ENCODE results near the gene LRRC1.

Gene LRRC1

GRCh38 chr6:53796791-53797190 lies 2.0 kb downstream of the LRRC1 start:
- Histone ChIP-seq H3K27me3 (ENCODE audit: insufficient read depth, insufficient read length) (peaks cover 45% of the 10 kb centered on the region), H3K4me1 (ENCODE audit: insufficient read depth, insufficient read length) (no peaks in the 10 kb centered on the region), H3K9ac (ENCODE audit: insufficient read length, low read depth) (no peak overlapping the region), H3K9me3 (ENCODE audit: insufficient read depth, low read length) (no peaks in the 10 kb centered on the region), H3K36me3 (ENCODE audit: insufficient read depth, insufficient read length, low read length) (no peaks in the 10 kb centered on the region), H3K4me3 (ENCODE audit: insufficient read length, low read depth) (no peak overlapping the region)
- TF ChIP-seq ZNF274 (IDR thresholded peaks at IDR 0.05; ENCODE audit: low read depth, low read length) (no peak), SUZ12 (IDR thresholded peaks at IDR 0.05; ENCODE audit: extremely low read depth, insufficient read depth, insufficient read length) (no peak), YY1 (IDR thresholded peaks at IDR 0.05; ENCODE audit: insufficient read depth, insufficient read length) (no peak)
- DNase-seq (ENCODE audit: low read depth, low spot score): no peak

- Histone ChIP-seq H3K27me3 (ENCODE audit: insufficient read depth, insufficient read length) (peaks cover 42% of the 10 kb centered on the region), H3K4me3 (ENCODE audit: insufficient read length, low read depth) (no peak overlapping the region), H3K9me3 (ENCODE audit: insufficient read depth, low read length) (no peaks in the 10 kb centered on the region), H3K36me3 (ENCODE audit: insufficient read depth, insufficient read length, low read length) (no peaks in the 10 kb centered on the region), H3K9ac (ENCODE audit: insufficient read length, low read depth) (no peak overlapping the region), H3K4me1 (ENCODE audit: insufficient read depth, insufficient read length) (no peaks in the 10 kb centered on the region)
- TF ChIP-seq ZNF274 (IDR thresholded peaks at IDR 0.05; ENCODE audit: low read depth, low read length): no peak
- no peak for TF ChIP-seq SUZ12 (IDR thresholded peaks at IDR 0.05; ENCODE audit: extremely low read depth, insufficient read depth, insufficient read length)
- no peak for TF ChIP-seq YY1 (IDR thresholded peaks at IDR 0.05; ENCODE audit: insufficient read depth, insufficient read length)
- no peak for DNase-seq (ENCODE audit: low read depth, low spot score)
Measured at GRCh38 chr6:53797304-53797703, 2.5 kb downstream of the LRRC1 start.

GRCh38 chr6:53799340-53799739 lies 4.5 kb downstream of the LRRC1 start:
- Histone ChIP-seq H3K9me3 (ENCODE audit: insufficient read depth, low read length) (no peaks in the 10 kb centered on the region), H3K4me3 (ENCODE audit: insufficient read length, low read depth) (no peak overlapping the region), H3K27me3 (ENCODE audit: insufficient read depth, insufficient read length) (peaks cover 28% of the 10 kb centered on the region), H3K36me3 (ENCODE audit: insufficient read depth, insufficient read length, low read length) (no peaks in the 10 kb centered on the region), H3K4me1 (ENCODE audit: insufficient read depth, insufficient read length) (no peaks in the 10 kb centered on the region), H3K9ac (ENCODE audit: insufficient read length, low read depth) (no peak overlapping the region)
- TF ChIP-seq YY1 (IDR thresholded peaks at IDR 0.05; ENCODE audit: insufficient read depth, insufficient read length): no peak
- no peak for TF ChIP-seq SUZ12 (IDR thresholded peaks at IDR 0.05; ENCODE audit: extremely low read depth, insufficient read depth, insufficient read length)
- no peak for TF ChIP-seq ZNF274 (IDR thresholded peaks at IDR 0.05; ENCODE audit: low read depth, low read length)
- no peak for DNase-seq (ENCODE audit: low read depth, low spot score)

- Histone ChIP-seq H3K4me3 (ENCODE audit: insufficient read length, low read depth) (no peak overlapping the region), H3K9me3 (ENCODE audit: insufficient read depth, low read length) (no peaks in the 10 kb centered on the region), H3K4me1 (ENCODE audit: insufficient read depth, insufficient read length) (no peaks in the 10 kb centered on the region), H3K9ac (ENCODE audit: insufficient read length, low read depth) (no peak overlapping the region), H3K27me3 (ENCODE audit: insufficient read depth, insufficient read length) (peaks cover 17% of the 10 kb centered on the region), H3K36me3 (ENCODE audit: insufficient read depth, insufficient read length, low read length) (no peaks in the 10 kb centered on the region)
- no peak for DNase-seq (ENCODE audit: low read depth, low spot score)
- TF ChIP-seq ZNF274 (IDR thresholded peaks at IDR 0.05; ENCODE audit: low read depth, low read length): no peak
- TF ChIP-seq YY1 (IDR thresholded peaks at IDR 0.05; ENCODE audit: insufficient read depth, insufficient read length): no peak
- no peak for TF ChIP-seq SUZ12 (IDR thresholded peaks at IDR 0.05; ENCODE audit: extremely low read depth, insufficient read depth, insufficient read length)
Measured at GRCh38 chr6:53801022-53801421, 6.2 kb downstream of the LRRC1 start.

GRCh38 chr6:53802582-53802981 lies 7.8 kb downstream of the LRRC1 start:
- Histone ChIP-seq H3K36me3 (ENCODE audit: insufficient read depth, insufficient read length, low read length) (no peaks in the 10 kb centered on the region), H3K4me3 (ENCODE audit: insufficient read length, low read depth) (no peak overlapping the region), H3K27me3 (ENCODE audit: insufficient read depth, insufficient read length) (peaks cover 2% of the 10 kb centered on the region), H3K9me3 (ENCODE audit: insufficient read depth, low read length) (0 out of 2 replicates have a peak, but pooled peaks cover under 1% of the 10 kb centered on the region), H3K9ac (ENCODE audit: insufficient read length, low read depth) (no peak overlapping the region), H3K4me1 (ENCODE audit: insufficient read depth, insufficient read length) (no peaks in the 10 kb centered on the region)
- no peak for DNase-seq (ENCODE audit: low read depth, low spot score)
- TF ChIP-seq SUZ12 (IDR thresholded peaks at IDR 0.05; ENCODE audit: extremely low read depth, insufficient read depth, insufficient read length) (no peak), ZNF274 (IDR thresholded peaks at IDR 0.05; ENCODE audit: low read depth, low read length) (no peak), YY1 (IDR thresholded peaks at IDR 0.05; ENCODE audit: insufficient read depth, insufficient read length) (no peak)

- H3K4me1 ChIP-seq (ENCODE audit: insufficient read depth, insufficient read length): no peaks in the 10 kb centered on the region
- no peak for DNase-seq (ENCODE audit: low read depth, low spot score)
- no peak overlapping the region for H3K9ac ChIP-seq (ENCODE audit: insufficient read length, low read depth)
- 0 out of 2 replicates have a peak, but pooled peaks cover 3% of the 10 kb centered on the region for H3K9me3 ChIP-seq (ENCODE audit: insufficient read depth, low read length)
- no peak overlapping the region for H3K4me3 ChIP-seq (ENCODE audit: insufficient read length, low read depth)
- no peaks in the 10 kb centered on the region for H3K27me3 ChIP-seq (ENCODE audit: insufficient read depth, insufficient read length)
- no peaks in the 10 kb centered on the region for H3K36me3 ChIP-seq (ENCODE audit: insufficient read depth, insufficient read length, low read length)
- TF ChIP-seq ZNF274 (IDR thresholded peaks at IDR 0.05; ENCODE audit: low read depth, low read length): no peak
- TF ChIP-seq SUZ12 (IDR thresholded peaks at IDR 0.05; ENCODE audit: extremely low read depth, insufficient read depth, insufficient read length): no peak
- TF ChIP-seq YY1 (IDR thresholded peaks at IDR 0.05; ENCODE audit: insufficient read depth, insufficient read length): no peak
Measured at GRCh38 chr6:53803081-53803860, 8.5 kb downstream of the LRRC1 start.

GRCh38 chr6:53805016-53805415 lies 10.2 kb downstream of the LRRC1 start:
- no peak overlapping the region for H3K9ac ChIP-seq (ENCODE audit: insufficient read length, low read depth)
- TF ChIP-seq YY1 (IDR thresholded peaks at IDR 0.05; ENCODE audit: insufficient read depth, insufficient read length): no peak
- no peak for TF ChIP-seq SUZ12 (IDR thresholded peaks at IDR 0.05; ENCODE audit: extremely low read depth, insufficient read depth, insufficient read length)
- TF ChIP-seq ZNF274 (IDR thresholded peaks at IDR 0.05; ENCODE audit: low read depth, low read length): no peak
- H3K36me3 ChIP-seq (ENCODE audit: insufficient read depth, insufficient read length, low read length): no peaks in the 10 kb centered on the region
- DNase-seq (ENCODE audit: low read depth, low spot score): no peak
- no peak overlapping the region for H3K4me3 ChIP-seq (ENCODE audit: insufficient read length, low read depth)
- H3K9me3 ChIP-seq (ENCODE audit: insufficient read depth, low read length): 0 out of 2 replicates have a peak, but pooled peaks cover 3% of the 10 kb centered on the region
- no peaks in the 10 kb centered on the region for H3K4me1 ChIP-seq (ENCODE audit: insufficient read depth, insufficient read length)
- H3K27me3 ChIP-seq (ENCODE audit: insufficient read depth, insufficient read length): no peaks in the 10 kb centered on the region

All from NT2/D1 (cell line).